HCT116 (cell line): Measurements from ENCODE around the gene LETMD1. TPM values are rescaled to one million over a fixed set of nuclear protein-coding genes. Genes with fewer than 3 reads are reported as not detected.

ENCODE experiments used
- ATAC-seq: fragments of 200-7000 bp; cut with Tn5 transposase; 2 replicates; pipeline ENCODE4 v1.9.1; 2020; ENCODE audit warnings: mild to moderate bottlenecking, moderate library complexity
- BruUV-seq: library from RNA; stranded (reverse); fragments of 400-500 nt; replicated peaks from 2 replicates; lab custom pipeline; 2021; lab: Mats Ljungman, UMichigan
- CTCF ChIA-PET: fragments of 300-600 bp; sonication (Branson Sonifier 250); formaldehyde crosslinking; loops from one replicate; lab custom pipeline; 2021; ENCODE audit warnings: antibody characterized with exemption; lab: Charles Lee
- POLR2A ChIA-PET: fragments of 300-600, 350-600 bp; sonication (Branson Sonifier 250); formaldehyde crosslinking; loops from one replicate; lab custom pipeline; 2021; ENCODE audit warnings: antibody characterized with exemption; lab: Charles Lee
- RAD21 ChIA-PET, 2 experiments: fragments of 300-600 bp; sonication (Branson Sonifier 250); formaldehyde crosslinking; loops; one replicate each; lab custom pipeline; 2023; ENCODE audit warnings: low total read pairs in 2 of 2; ENCODE audit not compliant: uncharacterized antibody in 2 of 2, unreplicated experiment in 2 of 2, low non-redundant PET in 1 of 2; lab: Charles Lee
- DNase-seq: peaks from one replicate; pipeline ENCODE4 v3.0.0-alpha.2; 2010; ENCODE audit warnings: low read depth, low spot score
- H2AFZ ChIP-seq: fragments of 200-600 bp; shearing (Covaris generic), sonication (generic); 2 replicates; pipeline ENCODE4 v1.6.1; 2017; ENCODE audit warnings: low read depth, mixed run types, mixed read lengths, antibody characterized with exemption, low read length; ENCODE audit not compliant: poor library complexity, severe bottlenecking
- H3K27ac ChIP-seq: 2 replicates; pipeline ENCODE4 v1.5.1; 2012; ENCODE audit warnings: low read depth, low read length
- H3K27me3 ChIP-seq: fragments of 200-600 bp; sonication (generic); 2 replicates; pipeline ENCODE4 v1.6.1; 2016; ENCODE audit warnings: mixed run types, low read length, mixed read lengths; ENCODE audit not compliant: insufficient read depth
- H3K36me3 ChIP-seq, 2 experiments: fragments of 200-500 bp in 1 of 2; fragments of 200-600 bp in 1 of 2; sonication (Bioruptor generic) in 1 of 2; sonication (generic) in 1 of 2; 2 replicates each; pipeline versions ENCODE4 v1.5.1 to v1.6.1; 2014 to 2016; ENCODE audit warnings: low read length in 2 of 2, inconsistent platforms in 1 of 2, mixed read lengths in 1 of 2, mixed run types in 1 of 2; ENCODE audit not compliant: insufficient read depth in 2 of 2, control insufficient read depth in 1 of 2
- H3K4me1 ChIP-seq, 2 experiments: fragments of 200-600 bp in 1 of 2; sonication (generic) in 1 of 2; 2 replicates each; pipeline versions ENCODE4 v1.5.1 to v1.6.1; 2012 to 2017; ENCODE audit warnings: low read length in 2 of 2, inconsistent platforms in 1 of 2, mild to moderate bottlenecking in 1 of 2, mixed read lengths in 1 of 2, mixed run types in 1 of 2, moderate library complexity in 1 of 2; ENCODE audit not compliant: insufficient read depth in 2 of 2, control insufficient read depth in 1 of 2
- H3K4me2 ChIP-seq: fragments of 200-600 bp; sonication (generic); 2 replicates; pipeline ENCODE4 v1.6.1; 2017; ENCODE audit warnings: mixed run types, low read length, mixed read lengths
- H3K4me3 ChIP-seq, 2 experiments: fragments of 200-600 bp in 1 of 2; sonication (generic) in 1 of 2; replicated peaks in 1 of 2; 2 replicates each; pipeline ENCODE4 v1.5.1; 2011 to 2016; ENCODE audit warnings: low read length in 2 of 2, control low read depth in 1 of 2, low read depth in 1 of 2, mild to moderate bottlenecking in 1 of 2, mixed read lengths in 1 of 2, mixed run types in 1 of 2
- H3K79me2 ChIP-seq: fragments of 200-600 bp; sonication (generic); 2 replicates; pipeline ENCODE4 v1.6.1; 2017; ENCODE audit warnings: mild to moderate bottlenecking, mixed run types, low read length, moderate library complexity, mixed read lengths; ENCODE audit not compliant: insufficient read depth
- H3K9ac ChIP-seq: fragments of 200-600 bp; sonication (generic); 2 replicates; pipeline ENCODE4 v1.6.1; 2016; ENCODE audit warnings: low read length, mixed read lengths
- H3K9me2 ChIP-seq: fragments of 200-600 bp; sonication (generic), shearing (Covaris generic); 2 replicates; pipeline ENCODE4 v1.6.1; 2017; ENCODE audit warnings: mixed run types, mild to moderate bottlenecking, moderate library complexity; ENCODE audit not compliant: insufficient read depth
- H3K9me3 ChIP-seq, 2 experiments: fragments of 200-500 bp in 1 of 2; fragments of 200-600 bp in 1 of 2; sonication (Bioruptor generic) in 1 of 2; sonication (generic) in 1 of 2; 2 replicates each; pipeline ENCODE4 v1.6.1; 2014 to 2017; ENCODE audit warnings: low read length in 2 of 2, mixed read lengths in 2 of 2, inconsistent platforms in 1 of 2, low read depth in 1 of 2, mild to moderate bottlenecking in 1 of 2, mixed run types in 1 of 2, moderate library complexity in 1 of 2; ENCODE audit not compliant: control insufficient read depth in 1 of 2, insufficient read depth in 1 of 2
- H4K20me1 ChIP-seq: fragments of 200-600 bp; sonication (generic), shearing (Covaris generic); 2 replicates; pipeline ENCODE4 v1.6.1; 2017; ENCODE audit warnings: mixed run types, mild to moderate bottlenecking, moderate library complexity; ENCODE audit not compliant: insufficient read depth
- ATF3 ChIP-seq: IDR thresholded peaks from 2 replicates; pipeline ENCODE4 v1.6.1; 2012
- CTCF ChIP-seq, 3 experiments: fragments of 200-600 bp in 1 of 3; sonication (generic) in 1 of 3; IDR thresholded peaks in 2 of 3; conservative IDR thresholded peaks in 1 of 3; 2 replicates each; pipeline ENCODE4 v1.5.1; 2012 to 2017; ENCODE audit warnings: low read depth in 2 of 3, low read length in 2 of 3, antibody characterized with exemption in 1 of 3, borderline replicate concordance in 1 of 3, control low read depth in 1 of 3, mild to moderate bottlenecking in 1 of 3, mixed read lengths in 1 of 3, mixed run types in 1 of 3, moderate library complexity in 1 of 3; ENCODE audit not compliant: insufficient read depth in 1 of 3
- EGR1 ChIP-seq: IDR thresholded peaks from 2 replicates; pipeline ENCODE4 v1.6.1; 2012; ENCODE audit warnings: low read depth
- ELF1 ChIP-seq: IDR thresholded peaks from 2 replicates; pipeline ENCODE4 v1.6.1; 2012; ENCODE audit warnings: low read depth, borderline replicate concordance
- EZH2phosphoT487 ChIP-seq: fragments of 200-600 bp; IDR thresholded peaks from 2 replicates; pipeline ENCODE4 v1.6.1; 2018; ENCODE audit warnings: antibody characterized with exemption, borderline replicate concordance
- MAX ChIP-seq: IDR thresholded peaks from 2 replicates; pipeline ENCODE4 v1.6.1; 2012
- POLR2AphosphoS5 ChIP-seq: IDR thresholded peaks from 2 replicates; pipeline ENCODE4 v1.6.1; 2011; ENCODE audit warnings: mild to moderate bottlenecking, low read depth, low read length, moderate library complexity
- RAD21 ChIP-seq: IDR thresholded peaks from 2 replicates; pipeline ENCODE4 v1.6.1; 2012; ENCODE audit warnings: low read depth, mild to moderate bottlenecking
- SIN3A ChIP-seq: IDR thresholded peaks from 2 replicates; pipeline ENCODE4 v1.6.1; 2012; ENCODE audit warnings: low read depth
- SP1 ChIP-seq: IDR thresholded peaks from 2 replicates; pipeline ENCODE4 v1.6.1; 2012; ENCODE audit warnings: low read depth
- SRF ChIP-seq: IDR thresholded peaks from 2 replicates; pipeline ENCODE4 v1.6.1; 2012; ENCODE audit warnings: low read depth
- TCF7L2 ChIP-seq: IDR thresholded peaks from 2 replicates; pipeline ENCODE4 v1.7.0; 2011; ENCODE audit warnings: borderline replicate concordance, inconsistent platforms; ENCODE audit not compliant: insufficient read depth, insufficient read length; ENCODE audit errors: extremely low read depth
- YY1 ChIP-seq: IDR thresholded peaks from 2 replicates; pipeline ENCODE4 v1.6.1; 2011; ENCODE audit warnings: low read length, low read depth, moderate library complexity, mild to moderate bottlenecking; ENCODE audit not compliant: insufficient replicate concordance; ENCODE audit errors: extremely low read depth
- ZBTB33 ChIP-seq: IDR thresholded peaks from 2 replicates; pipeline ENCODE4 v1.6.1; 2011; ENCODE audit warnings: mild to moderate bottlenecking, low read length, moderate library complexity; ENCODE audit not compliant: insufficient replicate concordance; ENCODE audit errors: extremely low read depth
- ZFX ChIP-seq: fragments of 450-650 bp; IDR thresholded peaks from 2 replicates; pipeline ENCODE4 v1.6.1; 2017
- ZNF274 ChIP-seq: fragments of 200-500 bp; sonication (Bioruptor generic); IDR thresholded peaks from 2 replicates; pipeline ENCODE4 v1.6.1; 2014; ENCODE audit warnings: mild to moderate bottlenecking, low read depth, low read length, inconsistent platforms
- intact Hi-C: fragments of 100-400 bp; cut with micrococcal nuclease; formaldehyde crosslinking; loops from 2 replicates; pipeline ENCODE4 v1.10.0; 2022
- total RNA-seq: library from RNA; stranded (reverse); gene quantifications from one replicate; pipeline ENCODE4 v1.2.1, GENCODE V29; 2021; ENCODE audit not compliant: unreplicated experiment

LETMD1 gene
- total RNA-seq, 1 experiment from 2014 or later = 70.8 TPM

GRCh38 chr12:51028813-51029150 is 19.3 kb upstream of the LETMD1 start (continued):
- no peak for TF ChIP-seq TCF7L2

GRCh38 chr12:51033048-51033447 is 15.1 kb upstream of the LETMD1 start:
- Histone ChIP-seq H3K27me3 (no peaks in the 10 kb centered on the region), H3K4me1 (peaks cover 21 to 31% of the 10 kb centered on the region in 2 experiments), H3K4me2 (no peak overlapping the region), H2AFZ (no peak overlapping the region), H3K9me2 (no peaks in the 10 kb centered on the region), H3K9me3 (no peaks in the 10 kb centered on the region), H3K36me3 (no peaks in the 10 kb centered on the region), H3K79me2 (no peaks in the 10 kb centered on the region), H4K20me1 (no peaks in the 10 kb centered on the region), H3K4me3 (no peak overlapping the region), H3K27ac (no peak overlapping the region), H3K9ac (no peak overlapping the region)
- CTCF ChIA-PET = interaction anchor here (0.7 to 1.5 kb wide), 2 partner anchors 11 to 268 kb away, joined by 5 read pairs; no protein-coding TSS in a partner anchor
- intact Hi-C loops = no loop called here
- RAD21 ChIA-PET = no interaction called here
- no peak for TF ChIP-seq ZNF274
- no peak for TF ChIP-seq SP1
- no peak for TF ChIP-seq SIN3A
- TF ChIP-seq EZH2phosphoT487 = no peak
- no peak for TF ChIP-seq EGR1
- TF ChIP-seq RAD21 = no peak
- no peak for TF ChIP-seq MAX
- no peak for TF ChIP-seq ZFX
- no peak for TF ChIP-seq SRF
- TF ChIP-seq CTCF (IDR thresholded peaks at IDR 0.05 in 2 of 3, conservative IDR thresholded peaks at IDR 0.05 in 1 of 3; ENCODE audit: borderline replicate concordance in 1 of 3, insufficient read depth in 1 of 3, low read depth in 2 of 3, low read length in 2 of 3) = no peak
- TF ChIP-seq ZBTB33 = no peak
- no peak for TF ChIP-seq POLR2AphosphoS5
- no peak for TF ChIP-seq ATF3
- TF ChIP-seq YY1 = no peak
- no peak for TF ChIP-seq ELF1
- no TSS peak for BruUV-seq
- POLR2A ChIA-PET = interaction anchor here (0.7 kb wide), 1 partner anchor 229 kb away, joined by 3 read pairs; no protein-coding TSS in a partner anchor
- DNase-seq = no peak
- no peak for ATAC-seq
